Non-pigmented ciliary epithelial cell (primary cell): ENCODE measurements around the gene VTI1A.
"Not testable (repeated sequence)": the region's sequence is repeated elsewhere in the genome, so short reads cannot be mapped to it uniquely, and the experiment has no call there.

Source experiments
- DNase-seq: peaks from one replicate; pipeline ENCODE4 v3.0.0-alpha.2; 2010; ENCODE audit warnings: low read depth

The VTI1A gene

GRCh38 chr10:112507046-112507445 lies 60.0 kb downstream of the VTI1A start:
- DNase-seq = no peak

GRCh38 chr10:112507988-112508387 lies 61.0 kb downstream of the VTI1A start:
- no peak for DNase-seq

DNA sequence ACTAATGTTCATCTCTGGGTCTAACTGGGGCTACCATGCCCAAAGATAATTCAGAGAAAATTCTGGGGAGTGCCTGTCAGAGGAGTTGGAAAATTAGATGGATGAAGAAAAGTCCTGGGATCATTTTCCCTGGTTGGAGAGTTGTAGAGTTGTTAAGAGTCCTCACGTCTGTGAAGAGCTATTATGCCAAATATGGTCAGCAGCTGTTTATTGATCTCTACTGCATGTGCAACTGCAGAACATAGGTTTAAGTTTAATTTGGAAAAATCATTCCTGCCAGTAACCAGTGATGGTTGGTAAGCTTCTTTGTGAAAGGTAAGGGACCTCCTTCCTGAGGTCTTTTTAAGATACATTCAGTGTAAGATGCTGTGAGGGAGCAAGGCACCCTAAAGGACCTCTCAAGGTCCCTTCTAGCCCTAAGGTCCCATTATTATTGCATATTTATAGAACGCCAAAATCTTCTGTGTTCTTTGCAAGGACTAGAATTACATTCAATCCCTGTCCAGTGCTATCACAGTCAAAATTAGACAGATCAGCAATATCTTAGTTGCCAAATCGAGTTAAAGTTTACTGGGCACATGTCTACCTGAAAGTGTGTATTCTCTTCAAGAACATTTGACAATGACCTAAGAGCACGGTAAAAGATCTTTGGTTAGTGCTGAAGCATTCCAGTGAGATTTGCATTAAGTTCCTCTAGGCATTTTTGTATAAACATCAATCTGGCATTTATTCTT lies 62.7 kb downstream of the VTI1A start:
- DNase-seq = no peak

GRCh38 chr10:112510384-112510783 lies 63.4 kb downstream of the VTI1A start:
- DNase-seq = no peak

DNA sequence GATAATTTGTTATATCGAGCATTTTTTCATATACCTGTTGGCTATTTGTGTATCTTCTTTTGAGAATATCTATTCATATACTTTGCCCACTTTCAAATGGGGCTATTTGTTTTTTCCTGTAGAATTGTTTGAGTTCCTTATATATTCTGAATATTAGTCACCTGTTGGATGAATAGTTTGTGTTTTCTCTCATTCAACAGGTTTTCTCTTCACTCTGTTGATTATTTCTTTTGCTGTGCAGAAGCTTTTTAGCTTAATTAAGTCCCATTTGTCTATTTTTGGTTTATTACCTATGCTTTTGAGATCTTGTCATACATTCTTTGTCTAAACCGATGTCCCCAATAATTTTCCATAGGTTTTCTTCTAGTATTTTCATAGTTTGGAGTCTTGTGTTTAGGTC lies 65.3 kb downstream of the VTI1A start:
- DNase-seq = no peak

DNA sequence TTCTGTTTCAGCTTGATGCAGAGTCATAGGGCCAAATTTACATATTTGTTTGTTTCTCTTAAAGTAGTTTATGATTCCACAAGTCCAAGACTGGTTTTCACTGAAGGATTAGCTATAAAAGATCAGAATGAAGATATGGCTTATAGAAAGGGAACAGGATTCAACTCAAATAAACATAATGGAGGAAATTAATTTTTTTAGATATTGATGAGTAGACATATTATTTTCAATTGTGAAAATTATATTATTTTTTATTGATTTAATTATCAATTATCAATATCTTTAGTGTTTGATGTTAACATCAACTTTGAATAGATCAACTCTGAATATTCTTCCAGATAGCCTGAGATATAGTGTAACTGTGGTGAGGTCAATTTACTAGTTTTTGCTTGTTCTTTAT lies 68.1 kb downstream of the VTI1A start:
- DNase-seq = no peak

GRCh38 chr10:112515852-112516251 lies 68.8 kb downstream of the VTI1A start:
- DNase-seq = no peak

GRCh38 chr10:112517451-112517862 lies 70.4 kb downstream of the VTI1A start:
- no peak for DNase-seq

- no peak for DNase-seq
Measured at GRCh38 chr10:112519133-112519761, 72.2 kb downstream of the VTI1A start.

- no peak for DNase-seq
Measured at GRCh38 chr10:112520914-112521313, 73.9 kb downstream of the VTI1A start.

- no peak for DNase-seq
Measured at GRCh38 chr10:112524641-112525040, 77.6 kb downstream of the VTI1A start.

DNA sequence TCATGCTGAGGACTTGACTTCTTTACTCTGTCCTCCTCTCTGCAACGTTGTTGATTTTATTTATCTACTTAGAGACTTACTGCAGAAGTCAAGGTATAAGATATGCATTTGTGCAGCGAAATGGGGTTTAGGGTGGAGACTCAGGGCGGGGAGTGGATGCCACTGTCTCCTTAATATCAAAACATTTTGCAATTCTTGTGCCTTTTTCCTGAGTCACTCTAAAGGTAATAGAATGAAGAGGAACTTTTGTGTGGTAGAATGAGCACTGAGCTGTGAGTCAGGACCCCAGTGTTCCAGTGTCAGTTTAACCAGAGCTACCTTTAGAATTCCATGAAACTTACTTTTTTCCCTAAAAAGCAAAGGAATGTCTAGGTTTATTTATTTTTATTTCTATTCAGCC lies 78.2 kb downstream of the VTI1A start:
- no peak for DNase-seq

DNA sequence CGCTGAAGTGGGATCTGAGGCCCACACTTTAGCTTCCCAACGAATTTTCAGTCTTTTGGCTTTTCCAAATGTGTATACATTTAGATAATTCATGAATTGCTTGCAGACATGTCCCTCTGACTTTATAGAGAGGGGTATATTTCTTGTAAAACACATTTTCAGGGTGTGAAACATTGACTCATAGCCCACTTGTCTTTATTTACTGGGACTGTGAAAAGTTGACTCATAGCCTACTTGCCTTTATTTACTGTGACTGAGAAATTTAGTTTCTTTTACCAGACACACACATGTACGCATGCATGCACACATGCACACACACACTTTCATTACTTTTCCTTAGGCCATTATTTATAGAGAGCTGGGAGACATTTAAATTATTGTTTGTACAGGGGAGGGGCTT lies 79.1 kb downstream of the VTI1A start:
- DNase-seq = no peak

DNA sequence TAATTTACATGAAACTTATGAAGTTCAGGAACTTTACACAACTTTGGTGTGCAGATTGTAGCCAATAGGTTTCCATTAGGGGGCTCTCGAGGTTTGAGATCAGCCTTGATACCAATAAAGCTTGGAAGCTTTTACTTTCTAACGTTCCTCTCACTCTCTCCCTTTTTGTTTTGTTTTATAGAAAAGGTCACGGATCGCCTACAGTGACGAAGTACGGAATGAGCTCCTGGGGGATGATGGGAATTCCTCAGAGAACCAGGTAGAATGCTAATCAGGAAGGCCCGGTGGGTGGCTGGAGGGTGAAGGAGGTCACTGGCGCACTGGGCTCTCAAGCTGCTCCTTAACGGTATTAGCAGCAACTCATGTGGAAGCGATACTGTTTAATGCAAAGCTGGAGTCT lies 79.9 kb downstream of the VTI1A start:
- DNase-seq = no peak

GRCh38 chr10:112528235-112528634 lies 81.2 kb downstream of the VTI1A start:
- DNase-seq = no peak

- DNase-seq = no peak
Measured at GRCh38 chr10:112531421-112531820, 84.4 kb downstream of the VTI1A start.

GRCh38 chr10:112532189-112532588 lies 85.2 kb downstream of the VTI1A start:
- DNase-seq = no peak

- no peak for DNase-seq
Measured at GRCh38 chr10:112532956-112533355, 85.9 kb downstream of the VTI1A start.

DNA sequence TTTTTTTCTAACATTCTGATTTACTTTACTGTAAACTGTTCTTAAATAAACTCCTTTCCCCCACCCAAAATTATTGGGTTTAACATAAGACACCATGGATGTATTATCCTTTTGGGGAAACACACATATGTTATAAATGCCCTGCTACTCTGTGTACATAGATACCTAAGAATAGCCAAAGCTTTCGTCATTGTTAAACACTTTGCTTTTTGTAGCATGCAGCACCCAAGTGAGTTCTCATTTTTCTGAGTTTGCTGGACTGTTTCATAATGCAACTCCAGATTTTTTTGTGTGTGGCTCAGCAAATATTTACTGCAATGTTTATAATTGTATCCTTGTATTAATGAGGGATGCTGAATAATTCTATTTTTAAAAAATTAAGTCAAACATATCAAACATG lies 86.9 kb downstream of the VTI1A start:
- no peak for DNase-seq

DNA sequence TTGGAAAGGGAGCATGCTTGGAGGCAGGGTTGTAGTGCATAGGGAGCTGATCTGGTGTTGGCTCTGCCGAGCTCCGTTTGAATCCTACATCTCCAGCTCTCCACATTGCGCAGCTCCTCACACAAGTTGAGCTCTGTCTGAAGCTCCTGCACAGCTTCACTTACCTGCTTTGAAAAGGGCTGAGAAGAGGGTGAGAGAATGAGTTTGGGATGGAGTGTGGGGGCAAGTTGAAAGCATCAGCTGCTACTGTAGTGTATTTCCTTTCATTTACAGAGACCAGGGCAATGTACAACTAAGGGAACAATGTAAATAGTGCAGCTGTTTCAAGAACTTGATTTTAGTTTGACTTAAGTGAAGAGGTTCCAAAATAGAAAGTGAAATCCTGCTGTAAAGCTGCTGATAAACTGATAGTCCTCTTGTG lies 88.5 kb downstream of the VTI1A start:
- no peak for DNase-seq

- no peak for DNase-seq
Measured at GRCh38 chr10:112536663-112537062, 89.6 kb downstream of the VTI1A start.

DNA sequence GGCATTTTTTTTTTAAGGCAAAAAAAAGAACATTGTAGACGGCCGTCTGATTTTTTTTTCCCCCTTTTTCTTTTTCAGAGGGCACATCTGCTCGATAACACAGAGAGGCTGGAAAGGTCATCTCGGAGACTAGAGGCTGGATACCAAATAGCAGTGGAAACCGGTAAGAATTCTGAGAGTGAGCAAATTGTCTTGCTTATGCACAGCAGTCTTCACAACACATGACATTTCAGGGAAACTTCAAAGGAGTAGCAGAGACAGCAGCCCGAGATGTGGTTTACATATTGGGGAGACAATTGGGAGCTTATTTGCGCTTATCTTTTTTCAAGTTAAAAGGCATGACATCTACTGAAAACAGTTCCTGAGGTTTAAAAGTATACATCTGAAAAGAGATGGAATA lies 91.2 kb downstream of the VTI1A start:
- no peak for DNase-seq

- DNase-seq = no peak
Measured at GRCh38 chr10:112539340-112539739, 92.3 kb downstream of the VTI1A start.

DNA sequence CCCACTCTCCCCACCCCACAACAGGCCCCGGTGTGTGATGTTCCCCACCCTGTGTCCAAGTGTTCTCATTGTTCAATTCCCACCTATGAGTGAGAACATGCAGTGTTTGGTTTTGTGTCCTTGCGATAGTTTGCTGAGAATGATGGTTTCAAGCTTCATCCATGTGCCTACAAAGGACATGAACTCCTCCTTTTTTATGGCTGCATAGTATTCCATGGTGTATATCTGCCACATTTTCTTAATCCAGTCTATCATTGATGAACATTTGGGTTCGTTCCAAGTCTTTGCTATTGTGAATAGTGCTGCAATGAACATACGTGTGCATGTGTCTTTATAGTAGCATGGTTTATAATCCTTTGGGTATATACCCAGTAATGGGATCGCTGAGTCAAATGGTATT lies 95.8 kb downstream of the VTI1A start:
- not testable (repeated sequence) for DNase-seq
